GM12878 (cell line): Measurements from ENCODE around the gene DEGS2.

Experiments
- CREB1 ChIP-seq: IDR thresholded peaks from 2 replicates; pipeline ENCODE4 v1.6.1; 2012; ENCODE audit warnings: low read depth, mild to moderate bottlenecking, inconsistent platforms
- HDAC6 ChIP-seq: fragments of 200-600 bp; sonication (generic); IDR thresholded peaks from one replicate; pipeline ENCODE4 v1.8.0; 2017; ENCODE audit warnings: antibody characterized with exemption; ENCODE audit not compliant: unreplicated experiment
- POLR2AphosphoS5 ChIP-seq: IDR thresholded peaks from 2 replicates; pipeline ENCODE4 v1.6.1; 2011; ENCODE audit warnings: mild to moderate bottlenecking, low read length, inconsistent platforms
- SIN3A ChIP-seq: IDR thresholded peaks from 2 replicates; pipeline ENCODE4 v1.6.1; 2012; ENCODE audit warnings: low read depth, low read length, improper control_type of control experiment

GRCh38 chr14:100142073-100143040 lies 17.1 kb downstream of the DEGS2 start:
- TF ChIP-seq HDAC6: no peak
- TF ChIP-seq SIN3A: no peak
- no peak for TF ChIP-seq CREB1
- no peak; the same call in 1 of the 2 replicates for TF ChIP-seq POLR2AphosphoS5
